Measurements from ENCODE around the gene SLC16A11. TPM values are rescaled to one million over a fixed set of nuclear protein-coding genes. Genes with fewer than 3 reads are reported as not detected.

Gene SLC16A11
- total and polyA plus RNA-seq, 9 of the 15 experiments (the other 6 are each of a cell fraction or from before 2014, with no cell fraction given) = not detected

DNA sequence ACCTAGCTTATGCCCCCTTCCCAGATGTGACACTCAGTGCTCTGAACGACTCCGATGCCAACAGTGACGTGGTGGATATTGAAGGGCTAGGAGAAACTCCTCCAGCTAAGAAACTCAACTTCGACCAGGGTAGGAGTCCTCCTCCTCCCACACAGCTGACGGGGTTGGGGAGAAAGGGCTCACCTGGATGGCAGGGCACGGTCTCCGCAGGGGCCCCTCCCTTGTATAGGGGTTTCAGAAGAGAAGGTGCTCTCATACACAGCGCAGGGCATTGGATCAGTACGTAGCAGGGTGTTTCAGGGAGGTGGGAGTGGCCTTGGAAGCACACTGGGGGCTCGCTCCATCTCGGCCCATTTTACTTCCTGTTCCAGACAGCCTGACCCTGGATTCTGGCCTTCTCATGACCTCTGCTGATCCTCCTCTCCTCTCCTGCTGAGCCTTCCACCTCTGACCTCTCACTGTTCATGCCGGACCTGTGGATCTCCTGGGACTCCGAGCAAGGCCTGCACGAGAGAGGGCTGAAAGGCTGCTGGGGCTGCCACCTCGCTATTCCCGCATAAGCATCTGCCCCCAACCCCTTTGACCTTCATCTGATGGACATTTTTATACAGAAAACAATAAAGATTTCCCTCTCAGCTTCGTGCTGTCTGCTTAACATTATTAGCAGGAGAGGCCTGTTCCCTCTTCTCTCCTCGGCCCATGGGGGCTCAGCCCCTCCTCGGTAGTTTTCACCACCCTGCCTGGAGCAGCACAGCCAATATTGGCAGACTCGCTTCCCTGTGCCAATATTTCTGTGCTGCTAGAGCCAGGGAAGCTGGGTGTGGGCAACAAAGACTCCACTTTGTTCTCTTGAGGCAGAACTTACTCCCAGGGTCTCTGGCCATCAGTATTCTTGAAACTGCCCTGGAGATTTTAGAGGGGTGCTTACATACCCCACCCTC, 26.7 kb downstream of the SLC16A11 start:
- DNase-seq (ENCODE audit: extremely low read depth in 1 of 4, low spot score in 3 of 4) = peak; percentile 36 to 74 (median 41)
- Histone ChIP-seq H2AFZ (ENCODE audit: low read depth, low read length) (peak overlapping the region; percentile 79), H3K27ac (ENCODE audit: extremely low read depth, low read depth, low read length) (peak overlapping the region; percentile 96), H3K9me1 (ENCODE audit: control insufficient read depth, insufficient read depth, low read length) (no peaks in the 10 kb centered on the region), H3K9me3 (replicated peaks; ENCODE audit: control insufficient read depth, insufficient read depth, low read depth, low read length) (no peaks in the 10 kb centered on the region), H3K9ac (ENCODE audit: insufficient read depth in 1 of 2, low read depth in 2 of 2, low read length in 2 of 2) (peak overlapping the region; percentile 67 to 86), H3K79me2 (ENCODE audit: control insufficient read depth, insufficient read depth, low read length) (peaks cover 26% of the 10 kb centered on the region), H3K27me3 (ENCODE audit: control insufficient read depth in 2 of 2, insufficient read depth in 2 of 2, low read length in 2 of 2) (no peaks in the 10 kb centered on the region), H4K20me1 (replicated peaks; ENCODE audit: control insufficient read depth, insufficient read depth, low read length) (no peaks in the 10 kb centered on the region), H3K36me3 (ENCODE audit: control insufficient read depth, insufficient read depth, low read length) (no peaks in the 10 kb centered on the region), H3K4me2 (ENCODE audit: insufficient read depth, low read length) (peak overlapping the region; percentile 45), H3K4me3 (no peak overlapping the region), H3K4me1 (replicated peaks in 1 of 2; ENCODE audit: control insufficient read depth in 2 of 2, insufficient read depth in 2 of 2, low read length in 2 of 2) (peaks cover 46 to 64% of the 10 kb centered on the region in 2 experiments)
- intact Hi-C loops (cut with micrococcal nuclease) (no loop called here), in situ Hi-C loops (cut with MboI) (no loop called here)
- ChIA-PET POLR2A (interaction anchor here (0.6 to 0.7 kb wide), 3 partner anchors 11 to 379 kb away, joined by 3 read pairs; no protein-coding TSS in a partner anchor), CTCF (ENCODE audit: low intra/inter-chr PET ratio) (interaction anchor here (0.6 kb wide), 1 partner anchor 972 kb away, joined by 3 read pairs; no protein-coding TSS in a partner anchor)
- no peak for ATAC-seq
- FAIRE-seq = peak; percentile 55
- WGBS (ENCODE audit: insufficient coverage, low coverage, missing lambda C conversion rate) = 37% methylated on average over 16 of the region's 20 CpGs
- no TSS peak for BruUV-seq (replicated peaks)
- no peak for TF ChIP-seq ELF4 (CRISPR knock-in tag; IDR thresholded peaks at IDR 0.05)
- TF ChIP-seq NRF1 (conservative IDR thresholded peaks at IDR 0.05 in 1 of 2, IDR thresholded peaks at IDR 0.05 in 1 of 2) = 0 out of 4 replicates have a peak, but pooled peaks of 1 of the 2 experiments have one; percentile 14
- TF ChIP-seq, protein P1, sequence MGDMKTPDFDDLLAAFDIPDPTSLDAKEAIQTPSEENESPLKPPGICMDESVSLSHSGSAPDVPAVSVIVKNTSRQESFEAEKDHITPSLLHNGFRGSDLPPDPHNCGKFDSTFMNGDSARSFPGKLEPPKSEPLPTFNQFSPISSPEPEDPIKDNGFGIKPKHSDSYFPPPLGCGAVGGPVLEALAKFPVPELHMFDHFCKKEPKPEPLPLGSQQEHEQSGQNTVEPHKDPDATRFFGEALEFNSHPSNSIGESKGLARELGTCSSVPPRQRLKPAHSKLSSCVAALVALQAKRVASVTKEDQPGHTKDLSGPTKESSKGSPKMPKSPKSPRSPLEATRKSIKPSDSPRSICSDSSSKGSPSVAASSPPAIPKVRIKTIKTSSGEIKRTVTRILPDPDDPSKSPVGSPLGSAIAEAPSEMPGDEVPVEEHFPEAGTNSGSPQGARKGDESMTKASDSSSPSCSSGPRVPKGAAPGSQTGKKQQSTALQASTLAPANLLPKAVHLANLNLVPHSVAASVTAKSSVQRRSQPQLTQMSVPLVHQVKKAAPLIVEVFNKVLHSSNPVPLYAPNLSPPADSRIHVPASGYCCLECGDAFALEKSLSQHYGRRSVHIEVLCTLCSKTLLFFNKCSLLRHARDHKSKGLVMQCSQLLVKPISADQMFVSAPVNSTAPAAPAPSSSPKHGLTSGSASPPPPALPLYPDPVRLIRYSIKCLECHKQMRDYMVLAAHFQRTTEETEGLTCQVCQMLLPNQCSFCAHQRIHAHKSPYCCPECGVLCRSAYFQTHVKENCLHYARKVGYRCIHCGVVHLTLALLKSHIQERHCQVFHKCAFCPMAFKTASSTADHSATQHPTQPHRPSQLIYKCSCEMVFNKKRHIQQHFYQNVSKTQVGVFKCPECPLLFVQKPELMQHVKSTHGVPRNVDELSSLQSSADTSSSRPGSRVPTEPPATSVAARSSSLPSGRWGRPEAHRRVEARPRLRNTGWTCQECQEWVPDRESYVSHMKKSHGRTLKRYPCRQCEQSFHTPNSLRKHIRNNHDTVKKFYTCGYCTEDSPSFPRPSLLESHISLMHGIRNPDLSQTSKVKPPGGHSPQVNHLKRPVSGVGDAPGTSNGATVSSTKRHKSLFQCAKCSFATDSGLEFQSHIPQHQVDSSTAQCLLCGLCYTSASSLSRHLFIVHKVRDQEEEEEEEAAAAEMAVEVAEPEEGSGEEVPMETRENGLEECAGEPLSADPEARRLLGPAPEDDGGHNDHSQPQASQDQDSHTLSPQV (IDR thresholded peaks at IDR 0.05) = 0 out of 2 replicates have a peak, but pooled peaks have one; percentile 19
- peak; percentile 15; the same call in 1 of the 2 replicates for TF ChIP-seq NR2C2 (CRISPR knock-in tag; IDR thresholded peaks at IDR 0.05)
- peak; percentile 52; the same call in 1 of the 2 replicates for TF ChIP-seq NR2C2 (tag; IDR thresholded peaks at IDR 0.05)
- TF ChIP-seq ATF7 (IDR thresholded peaks at IDR 0.05) = 0 out of 2 replicates have a peak, but pooled peaks have one; percentile 25
- 0 out of 2 replicates have a peak, but pooled peaks have one; percentile 15 for TF ChIP-seq CTBP1 (IDR thresholded peaks at IDR 0.05; ENCODE audit: borderline replicate concordance)
- TF ChIP-seq TCFL5 (CRISPR knock-in tag; conservative IDR thresholded peaks at IDR 0.05) = no peak
- peak; percentile 21 for TF ChIP-seq TAF1 (IDR thresholded peaks at IDR 0.05; ENCODE audit: control insufficient read depth, extremely low read depth, insufficient read depth, low read length, severe bottlenecking)
- TF ChIP-seq ZFX (CRISPR knock-in tag; IDR thresholded peaks at IDR 0.05) = peak; percentile 62
- peak; percentile 81 for TF ChIP-seq ESRRA (IDR thresholded peaks at IDR 0.05; ENCODE audit: borderline replicate concordance, low read depth)
- no peak for TF ChIP-seq PTRF (tag; IDR thresholded peaks at IDR 0.05)
- TF ChIP-seq, protein P2, sequence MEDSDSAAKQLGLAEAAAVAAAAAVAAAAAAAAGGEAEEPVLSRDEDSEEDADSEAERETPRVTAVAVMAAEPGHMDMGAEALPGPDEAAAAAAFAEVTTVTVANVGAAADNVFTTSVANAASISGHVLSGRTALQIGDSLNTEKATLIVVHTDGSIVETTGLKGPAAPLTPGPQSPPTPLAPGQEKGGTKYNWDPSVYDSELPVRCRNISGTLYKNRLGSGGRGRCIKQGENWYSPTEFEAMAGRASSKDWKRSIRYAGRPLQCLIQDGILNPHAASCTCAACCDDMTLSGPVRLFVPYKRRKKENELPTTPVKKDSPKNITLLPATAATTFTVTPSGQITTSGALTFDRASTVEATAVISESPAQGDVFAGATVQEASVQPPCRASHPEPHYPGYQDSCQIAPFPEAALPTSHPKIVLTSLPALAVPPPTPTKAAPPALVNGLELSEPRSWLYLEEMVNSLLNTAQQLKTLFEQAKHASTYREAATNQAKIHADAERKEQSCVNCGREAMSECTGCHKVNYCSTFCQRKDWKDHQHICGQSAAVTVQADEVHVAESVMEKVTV (CRISPR knock-in tag; IDR thresholded peaks at IDR 0.05) = no peak
- peak; percentile 26; the same call in 1 of the 2 replicates for TF ChIP-seq KAT7 (CRISPR knock-in tag; IDR thresholded peaks at IDR 0.05; ENCODE audit: borderline replicate concordance)
- TF ChIP-seq KAT2B (IDR thresholded peaks at IDR 0.05; ENCODE audit: low read depth, low read length) = no peak
